WERI-Rb-1 (cell line): ENCODE data around the gene DMD.

Source experiments
- DNase-seq: peaks from one replicate; pipeline ENCODE4 v3.0.0-alpha.2; 2020
- H3K27ac ChIP-seq: fragments of 250-450 bp; sonication (Bioruptor Pico); 2 replicates; pipeline ENCODE4 v1.5.1; 2020; ENCODE audit warnings: mild to moderate bottlenecking, moderate library complexity
- H3K27me3 ChIP-seq: fragments of 250-450 bp; sonication (Bioruptor Pico); 2 replicates; pipeline ENCODE4 v1.5.1; 2021; ENCODE audit warnings: mild to moderate bottlenecking, low read depth, moderate library complexity; ENCODE audit not compliant: insufficient read depth, severe bottlenecking
- H3K36me3 ChIP-seq: fragments of 250-450 bp; sonication (Bioruptor Pico); 2 replicates; pipeline ENCODE4 v1.5.1; 2020; ENCODE audit warnings: mild to moderate bottlenecking, moderate library complexity
- H3K4me3 ChIP-seq: 2 replicates; pipeline ENCODE4 v1.5.1; 2011; ENCODE audit warnings: low read depth, mild to moderate bottlenecking, control low read depth, low read length
- H3K9me3 ChIP-seq: fragments of 250-450 bp; sonication (Bioruptor Pico); 2 replicates; pipeline ENCODE4 v1.5.1; 2021; ENCODE audit warnings: mild to moderate bottlenecking, moderate library complexity; ENCODE audit not compliant: severe bottlenecking
- TF ChIP-seq, protein P1 (sequence below): IDR thresholded peaks from 2 replicates; pipeline ENCODE4 v1.5.1; 2011; ENCODE audit warnings: low read depth, mild to moderate bottlenecking, control low read depth, inconsistent platforms, low read length

The DMD gene

DNA sequence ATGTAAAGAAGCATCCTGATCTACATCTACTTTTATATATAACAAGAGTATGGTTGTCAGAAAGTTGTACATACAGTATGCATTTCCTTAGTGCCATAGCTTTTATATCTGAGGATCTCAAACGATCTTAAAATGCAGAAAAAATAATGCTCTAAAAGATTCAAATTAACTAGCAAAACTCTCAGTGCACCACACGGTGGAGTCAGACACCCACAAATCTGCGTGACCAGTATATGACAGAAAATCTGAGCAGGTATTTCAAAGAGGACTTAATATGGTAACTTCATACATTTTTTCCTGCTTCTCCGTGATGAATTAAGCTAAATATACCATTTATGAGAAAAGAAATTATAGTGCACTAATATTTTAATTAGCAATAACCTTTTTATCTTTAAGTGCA, 803.0 kb downstream of the DMD start:
- no peak overlapping the region for H3K27ac ChIP-seq
- no peaks in the 10 kb centered on the region for H3K27me3 ChIP-seq
- TF ChIP-seq, protein P1, sequence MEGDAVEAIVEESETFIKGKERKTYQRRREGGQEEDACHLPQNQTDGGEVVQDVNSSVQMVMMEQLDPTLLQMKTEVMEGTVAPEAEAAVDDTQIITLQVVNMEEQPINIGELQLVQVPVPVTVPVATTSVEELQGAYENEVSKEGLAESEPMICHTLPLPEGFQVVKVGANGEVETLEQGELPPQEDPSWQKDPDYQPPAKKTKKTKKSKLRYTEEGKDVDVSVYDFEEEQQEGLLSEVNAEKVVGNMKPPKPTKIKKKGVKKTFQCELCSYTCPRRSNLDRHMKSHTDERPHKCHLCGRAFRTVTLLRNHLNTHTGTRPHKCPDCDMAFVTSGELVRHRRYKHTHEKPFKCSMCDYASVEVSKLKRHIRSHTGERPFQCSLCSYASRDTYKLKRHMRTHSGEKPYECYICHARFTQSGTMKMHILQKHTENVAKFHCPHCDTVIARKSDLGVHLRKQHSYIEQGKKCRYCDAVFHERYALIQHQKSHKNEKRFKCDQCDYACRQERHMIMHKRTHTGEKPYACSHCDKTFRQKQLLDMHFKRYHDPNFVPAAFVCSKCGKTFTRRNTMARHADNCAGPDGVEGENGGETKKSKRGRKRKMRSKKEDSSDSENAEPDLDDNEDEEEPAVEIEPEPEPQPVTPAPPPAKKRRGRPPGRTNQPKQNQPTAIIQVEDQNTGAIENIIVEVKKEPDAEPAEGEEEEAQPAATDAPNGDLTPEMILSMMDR = 0 out of 2 replicates have a peak, but pooled peaks have one; percentile 17
- H3K4me3 ChIP-seq = no peak overlapping the region
- peak; percentile 27 for DNase-seq
- no peaks in the 10 kb centered on the region for H3K36me3 ChIP-seq
- H3K9me3 ChIP-seq = no peaks in the 10 kb centered on the region

DNA sequence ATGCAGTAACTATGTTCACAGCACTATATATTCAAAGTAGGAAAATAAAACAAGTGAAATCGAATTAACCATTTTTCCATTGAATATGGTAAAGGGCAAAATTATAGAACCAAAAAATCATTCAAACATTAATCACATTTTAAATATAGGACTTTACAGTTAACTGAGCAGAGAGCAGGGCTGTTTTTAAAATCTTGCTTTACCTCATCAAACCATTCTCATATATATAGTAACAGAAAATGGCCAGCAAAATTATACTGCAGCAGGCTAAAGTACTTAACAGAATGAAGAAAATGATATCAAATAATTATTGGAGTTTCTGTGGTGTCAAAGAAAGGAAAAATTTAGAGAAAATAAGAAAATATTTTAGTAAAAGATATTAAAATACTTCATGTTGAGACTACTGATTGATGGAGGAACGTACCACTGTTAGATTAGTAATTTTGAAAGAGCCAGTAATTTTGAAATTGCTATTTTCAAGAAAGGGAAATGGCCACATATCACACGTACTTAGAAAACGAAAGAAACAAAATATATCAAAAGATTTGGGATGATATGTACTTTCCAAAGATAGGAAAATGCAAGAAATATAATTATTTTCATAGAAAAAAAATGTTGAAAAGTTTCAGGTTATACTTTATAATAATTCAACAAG, 813.7 kb downstream of the DMD start:
- no peaks in the 10 kb centered on the region for H3K36me3 ChIP-seq
- TF ChIP-seq, protein P1 = no peak
- no peaks in the 10 kb centered on the region for H3K27me3 ChIP-seq
- H3K4me3 ChIP-seq = no peak overlapping the region
- H3K9me3 ChIP-seq = no peaks in the 10 kb centered on the region
- no peak overlapping the region for H3K27ac ChIP-seq
- no peak for DNase-seq

DNA sequence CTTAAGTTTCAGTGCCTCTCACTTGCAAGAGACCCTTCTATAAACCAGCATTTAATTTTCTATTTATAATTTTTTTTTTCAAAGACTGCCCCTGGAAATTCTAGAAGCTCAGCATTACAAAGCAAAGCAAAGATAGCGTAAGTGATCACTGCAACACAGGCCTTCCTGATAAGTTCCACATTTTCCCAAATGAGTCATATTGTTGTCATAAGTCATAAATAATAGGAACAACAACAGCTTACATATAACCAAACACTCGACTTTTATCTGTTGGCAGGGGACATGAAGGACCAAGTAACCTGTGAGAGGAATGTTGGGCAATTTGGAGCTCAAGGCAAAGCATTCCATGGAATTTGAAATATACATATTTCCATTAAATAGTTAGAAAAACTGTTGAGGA, 815.5 kb downstream of the DMD start:
- Histone ChIP-seq H3K27ac (no peak overlapping the region), H3K36me3 (no peaks in the 10 kb centered on the region), H3K9me3 (no peaks in the 10 kb centered on the region), H3K27me3 (no peaks in the 10 kb centered on the region), H3K4me3 (no peak overlapping the region)
- TF ChIP-seq, protein P1 = no peak
- DNase-seq = no peak

DNA sequence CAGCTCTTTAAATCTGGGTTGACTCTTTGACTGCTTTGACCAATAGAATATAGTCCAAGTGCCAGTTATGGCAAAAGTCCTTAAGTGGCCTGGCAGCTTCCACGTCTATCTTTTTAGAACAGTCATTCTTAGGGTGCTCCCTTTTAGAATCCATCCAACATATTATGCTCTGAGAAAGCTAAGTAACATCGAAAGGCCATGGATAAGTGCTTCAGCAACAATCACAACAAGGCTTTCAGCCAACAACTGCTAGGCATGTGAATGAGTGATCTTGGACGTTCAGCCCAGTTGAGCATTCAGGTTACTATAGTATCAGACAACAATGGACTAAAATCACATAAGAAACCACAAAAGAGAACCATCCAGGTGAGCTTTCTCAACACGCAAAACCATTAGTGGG, 818.7 kb downstream of the DMD start:
- H3K9me3 ChIP-seq = no peaks in the 10 kb centered on the region
- no peak overlapping the region for H3K4me3 ChIP-seq
- H3K27ac ChIP-seq = no peak overlapping the region
- H3K36me3 ChIP-seq = no peaks in the 10 kb centered on the region
- H3K27me3 ChIP-seq = no peaks in the 10 kb centered on the region
- TF ChIP-seq, protein P1 = no peak
- DNase-seq = no peak

DNA sequence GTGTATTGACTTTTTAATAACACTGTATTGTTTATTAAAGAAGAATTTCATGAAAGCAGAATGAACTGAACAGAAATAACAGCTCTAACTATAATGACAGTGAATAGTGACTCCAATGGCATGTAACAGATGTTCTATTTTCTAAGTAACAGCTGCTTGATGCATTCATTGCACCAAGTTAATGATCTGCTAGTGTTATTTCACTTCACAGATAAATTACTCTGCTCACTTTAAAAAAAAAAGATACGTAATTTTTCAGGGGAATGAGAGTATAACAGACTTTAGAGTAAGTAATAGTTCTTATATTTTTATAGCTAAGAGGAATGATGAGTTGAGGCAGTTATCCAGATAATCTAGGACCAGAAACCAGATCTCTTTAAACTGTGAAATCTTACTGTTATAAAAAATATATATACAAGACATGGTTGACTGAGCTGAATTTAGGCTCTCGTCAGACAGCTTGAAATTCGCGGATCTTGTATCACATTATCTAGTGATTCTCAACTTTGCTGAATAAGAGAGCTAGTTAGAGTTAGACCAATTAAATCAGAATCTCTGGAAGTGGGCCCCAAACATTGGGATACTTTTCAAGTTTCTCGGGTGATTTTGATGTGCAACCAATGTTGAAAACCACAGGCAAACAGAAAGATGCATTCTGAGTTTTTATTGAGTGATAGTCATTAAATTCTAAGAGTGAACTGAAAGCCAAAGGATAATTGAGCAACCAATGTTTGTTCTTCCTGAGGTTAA, 840.7 kb downstream of the DMD start:
- no peaks in the 10 kb centered on the region for H3K9me3 ChIP-seq
- no peak for DNase-seq
- H3K4me3 ChIP-seq = no peak overlapping the region
- no peaks in the 10 kb centered on the region for H3K36me3 ChIP-seq
- H3K27me3 ChIP-seq = no peaks in the 10 kb centered on the region
- no peak overlapping the region for H3K27ac ChIP-seq
- TF ChIP-seq, protein P1 = no peak
